ENCODE measurements around the gene TLE6. TPM values are rescaled to one million over a fixed set of nuclear protein-coding genes. Genes with fewer than 3 reads are reported as not detected.
A peak's percentile ranks its signal among the peaks of the same experiment; 100 is the strongest.

Gene TLE6
- total and polyA plus RNA-seq, 2 of the 13 experiments (the other 11 are each of a cell fraction or from before 2014, with no cell fraction given), result 0.24 to 5.5 TPM

DNA sequence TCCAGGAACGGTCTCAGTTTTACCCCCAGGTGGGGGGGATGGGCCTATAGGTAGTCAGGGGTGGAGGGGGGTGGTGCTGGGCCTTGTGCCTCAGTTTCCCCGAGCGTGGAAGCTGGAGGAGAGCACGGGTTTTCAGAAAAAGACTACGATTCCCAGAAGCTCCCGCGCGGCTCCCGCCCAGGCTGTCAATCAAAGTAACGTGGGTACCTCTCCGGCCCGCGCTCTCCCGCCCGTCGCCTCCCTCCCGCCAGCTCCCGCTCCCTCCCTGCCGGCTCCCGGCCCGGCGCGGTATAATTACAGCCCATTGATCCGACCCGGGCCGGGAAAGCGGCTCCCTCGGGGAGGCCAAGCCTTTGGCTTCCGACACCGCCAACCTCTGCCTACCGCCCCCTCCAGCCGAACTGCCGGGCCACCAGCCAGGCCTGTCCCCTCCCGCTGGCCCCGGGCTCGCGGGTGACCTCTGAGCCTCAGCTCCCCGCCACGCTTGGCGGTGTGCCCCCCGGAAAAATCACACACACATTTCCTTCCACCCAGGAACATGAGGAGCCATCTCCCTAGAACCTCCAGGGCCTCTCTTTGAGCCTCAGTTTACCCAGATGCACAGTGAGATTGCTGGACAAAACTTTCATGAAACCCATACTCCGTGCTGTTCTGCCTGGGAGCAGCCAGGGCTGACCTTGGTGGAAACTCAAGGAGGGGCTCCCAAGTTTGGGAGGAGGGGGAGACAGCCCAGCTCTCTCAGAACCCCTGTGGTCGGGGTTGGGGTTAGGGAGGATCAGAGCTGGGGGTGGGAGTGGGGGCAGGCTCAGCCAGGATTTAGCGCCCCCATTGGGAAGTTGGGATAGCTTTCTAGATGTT, 59.0 kb downstream of the TLE6 start (continued):
- TF ChIP-seq KLF6 (CRISPR knock-in tag; IDR thresholded peaks at IDR 0.05) (peak; percentile 56; the same call in 1 of the 2 replicates), PBX2 (CRISPR knock-in tag; IDR thresholded peaks at IDR 0.05) (peak; percentile 92), SMAD9 (CRISPR knock-in tag; IDR thresholded peaks at IDR 0.05) (no peak), ZNF577 (CRISPR knock-in tag; IDR thresholded peaks at IDR 0.05; ENCODE audit: borderline replicate concordance, low read depth) (no peak), SP140L (CRISPR knock-in tag; IDR thresholded peaks at IDR 0.05; ENCODE audit: borderline replicate concordance) (no peak), ZNF383 (CRISPR knock-in tag; IDR thresholded peaks at IDR 0.05; ENCODE audit: borderline replicate concordance) (no peak), ZNF20 (CRISPR knock-in tag; IDR thresholded peaks at IDR 0.05) (no peak), DNMT3B (CRISPR knock-in tag; conservative IDR thresholded peaks at IDR 0.05) (no peak), ZNF550 (CRISPR knock-in tag; IDR thresholded peaks at IDR 0.05; ENCODE audit: borderline replicate concordance) (no peak), RORA (CRISPR knock-in tag; IDR thresholded peaks at IDR 0.05) (no peak), NR2C2 (CRISPR knock-in tag; IDR thresholded peaks at IDR 0.05; ENCODE audit: borderline replicate concordance) (no peak; the same call in 1 of the 2 replicates), U2AF1 (optimal IDR thresholded peaks at IDR 0.05; ENCODE audit: low read depth, low read length) (no peak), HDAC2 (CRISPR knock-in tag; IDR thresholded peaks at IDR 0.05) (peak; percentile 58), ATF2 (CRISPR knock-in tag; IDR thresholded peaks at IDR 0.05) (no peak), ZNF124 (CRISPR knock-in tag; IDR thresholded peaks at IDR 0.05) (no peak), SNRNP70 (IDR thresholded peaks at IDR 0.05; ENCODE audit: low read depth, low read length) (no peak), ZFY (CRISPR knock-in tag; IDR thresholded peaks at IDR 0.05) (peak; percentile 76), THAP7 (CRISPR knock-in tag; IDR thresholded peaks at IDR 0.05) (no peak)
- TF ChIP-seq, protein P1, sequence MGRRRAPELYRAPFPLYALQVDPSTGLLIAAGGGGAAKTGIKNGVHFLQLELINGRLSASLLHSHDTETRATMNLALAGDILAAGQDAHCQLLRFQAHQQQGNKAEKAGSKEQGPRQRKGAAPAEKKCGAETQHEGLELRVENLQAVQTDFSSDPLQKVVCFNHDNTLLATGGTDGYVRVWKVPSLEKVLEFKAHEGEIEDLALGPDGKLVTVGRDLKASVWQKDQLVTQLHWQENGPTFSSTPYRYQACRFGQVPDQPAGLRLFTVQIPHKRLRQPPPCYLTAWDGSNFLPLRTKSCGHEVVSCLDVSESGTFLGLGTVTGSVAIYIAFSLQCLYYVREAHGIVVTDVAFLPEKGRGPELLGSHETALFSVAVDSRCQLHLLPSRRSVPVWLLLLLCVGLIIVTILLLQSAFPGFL (CRISPR knock-in tag; IDR thresholded peaks at IDR 0.05), result no peak
- TF ChIP-seq, protein P2, sequence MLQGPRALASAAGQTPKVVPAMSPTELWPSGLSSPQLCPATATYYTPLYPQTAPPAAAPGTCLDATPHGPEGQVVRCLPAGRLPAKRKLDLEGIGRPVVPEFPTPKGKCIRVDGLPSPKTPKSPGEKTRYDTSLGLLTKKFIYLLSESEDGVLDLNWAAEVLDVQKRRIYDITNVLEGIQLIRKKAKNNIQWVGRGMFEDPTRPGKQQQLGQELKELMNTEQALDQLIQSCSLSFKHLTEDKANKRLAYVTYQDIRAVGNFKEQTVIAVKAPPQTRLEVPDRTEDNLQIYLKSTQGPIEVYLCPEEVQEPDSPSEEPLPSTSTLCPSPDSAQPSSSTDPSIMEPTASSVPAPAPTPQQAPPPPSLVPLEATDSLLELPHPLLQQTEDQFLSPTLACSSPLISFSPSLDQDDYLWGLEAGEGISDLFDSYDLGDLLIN (CRISPR knock-in tag; IDR thresholded peaks at IDR 0.05; ENCODE audit: borderline replicate concordance), result peak; percentile 60; the same call in 1 of the 2 replicates
- TF ChIP-seq, protein P3, sequence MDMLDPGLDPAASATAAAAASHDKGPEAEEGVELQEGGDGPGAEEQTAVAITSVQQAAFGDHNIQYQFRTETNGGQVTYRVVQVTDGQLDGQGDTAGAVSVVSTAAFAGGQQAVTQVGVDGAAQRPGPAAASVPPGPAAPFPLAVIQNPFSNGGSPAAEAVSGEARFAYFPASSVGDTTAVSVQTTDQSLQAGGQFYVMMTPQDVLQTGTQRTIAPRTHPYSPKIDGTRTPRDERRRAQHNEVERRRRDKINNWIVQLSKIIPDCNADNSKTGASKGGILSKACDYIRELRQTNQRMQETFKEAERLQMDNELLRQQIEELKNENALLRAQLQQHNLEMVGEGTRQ (IDR thresholded peaks at IDR 0.05; ENCODE audit: low read depth, low read length), result no peak
- TF ChIP-seq, protein P3 (CRISPR knock-in tag; IDR thresholded peaks at IDR 0.05; ENCODE audit: borderline replicate concordance), result no peak

Data from HepG2 (cell line).